ENCODE measurements around the gene PITX3.

The PITX3 gene

GRCh38 chr10:102243309-102243708 lies 2.0 kb upstream of the PITX3 start:
- no peaks in the 10 kb centered on the region for H3K36me3 ChIP-seq
- no peaks in the 10 kb centered on the region for H3K27me3 ChIP-seq
- no peaks in the 10 kb centered on the region for H3K9me3 ChIP-seq
- no peak for DNase-seq
- H3K4me3 ChIP-seq (ENCODE audit: low read depth, low read length): no peak overlapping the region
- H3K4me1 ChIP-seq: 0 out of 2 replicates have a peak, but pooled peaks cover 2% of the 10 kb centered on the region
- TF ChIP-seq, protein P1, sequence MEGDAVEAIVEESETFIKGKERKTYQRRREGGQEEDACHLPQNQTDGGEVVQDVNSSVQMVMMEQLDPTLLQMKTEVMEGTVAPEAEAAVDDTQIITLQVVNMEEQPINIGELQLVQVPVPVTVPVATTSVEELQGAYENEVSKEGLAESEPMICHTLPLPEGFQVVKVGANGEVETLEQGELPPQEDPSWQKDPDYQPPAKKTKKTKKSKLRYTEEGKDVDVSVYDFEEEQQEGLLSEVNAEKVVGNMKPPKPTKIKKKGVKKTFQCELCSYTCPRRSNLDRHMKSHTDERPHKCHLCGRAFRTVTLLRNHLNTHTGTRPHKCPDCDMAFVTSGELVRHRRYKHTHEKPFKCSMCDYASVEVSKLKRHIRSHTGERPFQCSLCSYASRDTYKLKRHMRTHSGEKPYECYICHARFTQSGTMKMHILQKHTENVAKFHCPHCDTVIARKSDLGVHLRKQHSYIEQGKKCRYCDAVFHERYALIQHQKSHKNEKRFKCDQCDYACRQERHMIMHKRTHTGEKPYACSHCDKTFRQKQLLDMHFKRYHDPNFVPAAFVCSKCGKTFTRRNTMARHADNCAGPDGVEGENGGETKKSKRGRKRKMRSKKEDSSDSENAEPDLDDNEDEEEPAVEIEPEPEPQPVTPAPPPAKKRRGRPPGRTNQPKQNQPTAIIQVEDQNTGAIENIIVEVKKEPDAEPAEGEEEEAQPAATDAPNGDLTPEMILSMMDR (IDR thresholded peaks at IDR 0.05; ENCODE audit: low read depth, low read length): no peak

GRCh38 chr10:102242118-102242485 lies 790 bp upstream of the PITX3 start:
- no peaks in the 10 kb centered on the region for H3K27me3 ChIP-seq
- peak overlapping the region; percentile 51 for H3K4me3 ChIP-seq (ENCODE audit: low read depth, low read length)

DNA sequence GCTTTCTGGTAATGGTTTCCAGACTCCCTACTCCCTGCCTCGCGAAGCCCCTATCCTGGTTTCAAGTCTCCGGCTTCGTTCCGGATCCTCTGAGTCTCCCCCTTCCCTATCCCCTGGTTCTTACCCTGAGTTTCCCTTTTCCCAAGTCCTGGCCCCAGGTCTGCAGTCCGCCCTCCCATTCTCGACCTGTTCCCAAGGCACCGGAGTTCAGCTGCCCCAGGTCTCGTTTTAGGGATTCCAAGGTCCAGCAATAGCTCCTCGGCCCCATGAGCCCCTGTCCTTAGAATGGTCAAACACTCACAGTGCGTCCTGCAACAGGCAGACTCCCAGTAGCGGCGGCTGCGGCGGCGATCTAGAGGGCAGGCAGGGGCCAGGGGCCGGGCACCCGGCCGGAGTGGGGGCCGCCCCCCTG lies 274 bp downstream of the PITX3 start:
- no peak for DNase-seq
- peak overlapping the region; percentile 51 for H3K4me3 ChIP-seq (ENCODE audit: low read depth, low read length)
- H3K9me3 ChIP-seq: no peaks in the 10 kb centered on the region
- H3K4me1 ChIP-seq: 0 out of 2 replicates have a peak, but pooled peaks cover 2% of the 10 kb centered on the region
- H3K27me3 ChIP-seq: no peaks in the 10 kb centered on the region
- TF ChIP-seq, protein P1 (IDR thresholded peaks at IDR 0.05; ENCODE audit: low read depth, low read length): no peak
- no peaks in the 10 kb centered on the region for H3K36me3 ChIP-seq

More at GRCh38 chr10:102242118-102242485, 790 bp upstream of the PITX3 start:
- DNase-seq: no peak
- Histone ChIP-seq H3K36me3 (no peaks in the 10 kb centered on the region), H3K4me1 (0 out of 2 replicates have a peak, but pooled peaks cover 2% of the 10 kb centered on the region), H3K9me3 (no peaks in the 10 kb centered on the region)
- TF ChIP-seq, protein P1 (IDR thresholded peaks at IDR 0.05; ENCODE audit: low read depth, low read length): no peak

DNA sequence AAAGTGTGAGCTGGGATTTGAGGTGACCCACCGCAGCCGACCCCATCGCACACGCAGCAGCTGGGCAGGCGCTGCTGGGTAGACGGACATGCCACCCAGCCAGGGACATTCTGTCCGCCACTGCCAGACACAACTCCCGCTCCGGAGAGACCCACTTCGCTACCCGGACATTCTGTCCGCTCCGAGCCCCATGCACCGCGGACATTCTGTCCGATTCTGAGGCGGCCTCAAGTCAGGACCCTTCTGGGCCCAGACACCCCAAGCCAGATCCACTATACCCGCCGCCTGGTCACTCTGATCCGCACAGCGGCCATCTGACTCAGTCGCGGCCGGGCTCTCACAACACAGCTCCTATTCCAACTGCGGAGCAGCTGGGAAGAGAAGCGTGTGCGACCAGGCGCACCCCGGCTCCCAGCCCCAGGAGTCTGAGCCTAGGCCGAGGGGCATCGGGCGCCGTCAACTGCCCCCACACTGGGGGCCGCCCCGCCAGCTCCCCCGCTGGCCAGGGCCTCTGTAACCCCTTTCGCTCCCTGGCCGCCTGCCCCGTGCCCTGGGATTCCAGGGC lies 763 bp downstream of the PITX3 start:
- H3K36me3 ChIP-seq: no peaks in the 10 kb centered on the region
- H3K4me3 ChIP-seq (ENCODE audit: low read depth, low read length): no peak overlapping the region
- no peaks in the 10 kb centered on the region for H3K27me3 ChIP-seq
- no peak for DNase-seq
- TF ChIP-seq, protein P1 (IDR thresholded peaks at IDR 0.05; ENCODE audit: low read depth, low read length): no peak
- H3K4me1 ChIP-seq: 0 out of 2 replicates have a peak, but pooled peaks cover 2% of the 10 kb centered on the region
- no peaks in the 10 kb centered on the region for H3K9me3 ChIP-seq

GRCh38 chr10:102237711-102238252 lies 3.5 kb downstream of the PITX3 start:
- H3K27me3 ChIP-seq: no peaks in the 10 kb centered on the region
- TF ChIP-seq, protein P1 (IDR thresholded peaks at IDR 0.05; ENCODE audit: low read depth, low read length): no peak
- no peak for DNase-seq
- H3K4me1 ChIP-seq: 0 out of 2 replicates have a peak, but pooled peaks cover 2% of the 10 kb centered on the region
- no peak overlapping the region for H3K4me3 ChIP-seq (ENCODE audit: low read depth, low read length)
- no peaks in the 10 kb centered on the region for H3K36me3 ChIP-seq
- no peaks in the 10 kb centered on the region for H3K9me3 ChIP-seq

DNA sequence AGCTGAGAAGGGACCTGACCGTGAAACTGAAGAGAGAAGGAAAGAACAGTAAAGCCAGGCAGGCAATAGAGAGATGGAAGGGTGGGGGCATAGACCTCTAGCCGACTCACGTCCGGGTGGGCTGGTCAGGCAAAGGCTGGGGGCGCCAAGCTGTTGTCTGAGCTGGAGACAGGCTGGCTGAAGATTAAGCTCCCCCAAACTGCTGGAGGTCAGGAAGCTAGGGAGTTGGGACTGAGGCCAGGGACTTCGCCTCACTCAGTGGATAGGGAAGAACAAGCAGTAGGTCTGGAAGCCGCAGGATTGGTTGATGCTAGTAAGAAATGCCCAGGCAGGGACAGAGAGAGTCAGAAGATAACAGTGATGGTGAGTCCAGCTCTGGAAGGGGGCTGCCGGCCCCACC lies 5.3 kb downstream of the PITX3 start:
- Histone ChIP-seq H3K4me3 (ENCODE audit: low read depth, low read length) (no peak overlapping the region), H3K4me1 (0 out of 2 replicates have a peak, but pooled peaks cover 1% of the 10 kb centered on the region), H3K27me3 (peaks cover 9% of the 10 kb centered on the region)

More for the DNA sequence above, 5.3 kb downstream of the PITX3 start:
- H3K9me3 ChIP-seq: no peaks in the 10 kb centered on the region
- DNase-seq: no peak
- TF ChIP-seq, protein P1 (IDR thresholded peaks at IDR 0.05; ENCODE audit: low read depth, low read length): no peak
- no peaks in the 10 kb centered on the region for H3K36me3 ChIP-seq

All from BE2C (cell line).